Breast epithelium (tissue), 4 donors: ENCODE measurements around the gene MOG. TPM values are rescaled to one million over a fixed set of nuclear protein-coding genes. Genes with fewer than 3 reads are reported as not detected.
"Not testable (repeated sequence)": the region's sequence is repeated elsewhere in the genome, so short reads cannot be mapped to it uniquely, and the experiment has no call there.

Experiments used
- DNase-seq, 2 donors: peaks; one replicate each; pipeline ENCODE4 v3.0.0-alpha.2; 2019; ENCODE audit warnings: low spot score in 2 of 2
- H3K27ac ChIP-seq, 2 donors: fragments of 200-600 bp; sonication (generic) in 1 of 2; one replicate each; pipeline ENCODE4 v1.5.1; 2016 to 2019; ENCODE audit warnings: mild to moderate bottlenecking in 1 of 2
- H3K27me3 ChIP-seq, 2 donors: fragments of 200-600 bp; sonication (generic) in 1 of 2; one replicate each; pipeline versions ENCODE4 v1.5.1 to v1.6.0; 2017 to 2019; ENCODE audit warnings: control low read depth in 1 of 2, mild to moderate bottlenecking in 1 of 2
- H3K36me3 ChIP-seq: fragments of 200-600 bp; one replicate; pipeline ENCODE4 v1.5.1; 2019
- H3K4me1 ChIP-seq, 2 donors: fragments of 200-600 bp; sonication (generic); one replicate each; pipeline ENCODE4 v1.5.1; 2016 to 2019; ENCODE audit warnings: control low read depth in 1 of 2
- H3K4me3 ChIP-seq, 3 donors: fragments of 200-600 bp; sonication (generic); 1 replicate in 2 of 3; 2 replicates in 1 of 3; pipeline ENCODE4 v1.5.1; 2016 to 2019; ENCODE audit warnings: mild to moderate bottlenecking in 3 of 3, moderate library complexity in 2 of 3
- H3K9me3 ChIP-seq, 2 donors: fragments of 200-600 bp; sonication (generic) in 1 of 2; one replicate each; pipeline ENCODE4 v1.5.1; 2016 to 2019; ENCODE audit warnings: control low read depth in 1 of 2
- POLR2A ChIP-seq: fragments of 450-650 bp; IDR thresholded peaks from one replicate; pipeline ENCODE4 v1.6.1; 2016; ENCODE audit warnings: antibody characterized with exemption, mild to moderate bottlenecking, moderate library complexity
- POLR2AphosphoS5 ChIP-seq, 3 donors: sonication (generic); formaldehyde crosslinking; IDR thresholded peaks; one replicate each; pipeline ENCODE4 v1.6.1; 2017; ENCODE audit warnings: antibody characterized with exemption in 3 of 3
- intact Hi-C: fragments of 100-400 bp; cut with DNase I; formaldehyde crosslinking; loops from one replicate; pipeline ENCODE4 v1.15.1; 2023; ENCODE audit warnings: low total_unique reads
- total RNA-seq, 3 donors: library from RNA; depleted of rRNA; stranded (reverse); fragments of >200 nt; gene quantifications; one replicate each; pipeline ENCODE4 v1.1.0, GENCODE V29; 2016
- TF ChIP-seq, protein P1 (sequence below), 3 donors: fragments of 450-650 bp; IDR thresholded peaks; one replicate each; pipeline ENCODE4 v1.5.1; 2016 to 2017; ENCODE audit warnings: antibody characterized with exemption in 3 of 3, mild to moderate bottlenecking in 3 of 3, moderate library complexity in 3 of 3

The MOG gene
- total RNA-seq, 3 donors from 2014 or later = not detected

GRCh38 chr6:29666826-29667130 is 9.9 kb downstream of the MOG start:
- H3K36me3 ChIP-seq = no peaks in the 10 kb centered on the region
- no peaks in the 10 kb centered on the region for H3K9me3 ChIP-seq
- no peak overlapping the region for H3K4me3 ChIP-seq
- no peaks in the 10 kb centered on the region for H3K4me1 ChIP-seq
- TF ChIP-seq POLR2A (no peak), POLR2AphosphoS5 (IDR thresholded peaks at IDR 0.05) (no peak)
- TF ChIP-seq, protein P1, sequence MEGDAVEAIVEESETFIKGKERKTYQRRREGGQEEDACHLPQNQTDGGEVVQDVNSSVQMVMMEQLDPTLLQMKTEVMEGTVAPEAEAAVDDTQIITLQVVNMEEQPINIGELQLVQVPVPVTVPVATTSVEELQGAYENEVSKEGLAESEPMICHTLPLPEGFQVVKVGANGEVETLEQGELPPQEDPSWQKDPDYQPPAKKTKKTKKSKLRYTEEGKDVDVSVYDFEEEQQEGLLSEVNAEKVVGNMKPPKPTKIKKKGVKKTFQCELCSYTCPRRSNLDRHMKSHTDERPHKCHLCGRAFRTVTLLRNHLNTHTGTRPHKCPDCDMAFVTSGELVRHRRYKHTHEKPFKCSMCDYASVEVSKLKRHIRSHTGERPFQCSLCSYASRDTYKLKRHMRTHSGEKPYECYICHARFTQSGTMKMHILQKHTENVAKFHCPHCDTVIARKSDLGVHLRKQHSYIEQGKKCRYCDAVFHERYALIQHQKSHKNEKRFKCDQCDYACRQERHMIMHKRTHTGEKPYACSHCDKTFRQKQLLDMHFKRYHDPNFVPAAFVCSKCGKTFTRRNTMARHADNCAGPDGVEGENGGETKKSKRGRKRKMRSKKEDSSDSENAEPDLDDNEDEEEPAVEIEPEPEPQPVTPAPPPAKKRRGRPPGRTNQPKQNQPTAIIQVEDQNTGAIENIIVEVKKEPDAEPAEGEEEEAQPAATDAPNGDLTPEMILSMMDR (IDR thresholded peaks at IDR 0.05) = no peak
- no peak overlapping the region for H3K27ac ChIP-seq
- no peak for DNase-seq
- peaks cover 0 to 9% of the 10 kb centered on the region in 2 donors for H3K27me3 ChIP-seq
- intact Hi-C loops = no loop called here

DNA sequence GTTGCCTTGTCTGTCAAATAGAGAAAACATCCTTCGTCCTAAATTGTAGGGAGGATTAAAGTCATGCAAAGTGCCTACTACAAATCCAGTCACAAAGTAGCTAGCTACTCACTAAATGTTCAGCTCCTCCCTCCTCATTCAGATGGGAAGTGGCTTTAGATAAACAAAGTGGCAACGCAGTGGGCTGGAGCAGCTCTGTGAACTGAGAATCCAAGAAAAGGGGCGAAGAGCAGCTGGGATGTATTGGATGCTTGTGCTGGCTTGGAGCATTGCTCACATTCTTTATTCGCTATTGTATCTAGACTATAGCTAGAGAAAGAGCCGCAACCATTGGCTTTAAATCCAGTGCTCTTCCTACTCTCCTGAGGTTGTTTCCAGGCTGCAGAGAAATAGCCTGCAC is 10.3 kb downstream of the MOG start:
- Histone ChIP-seq H3K9me3 (no peaks in the 10 kb centered on the region), H3K4me3 (no peak overlapping the region), H3K27ac (no peak overlapping the region), H3K4me1 (no peaks in the 10 kb centered on the region), H3K27me3 (peaks cover 0 to 9% of the 10 kb centered on the region in 2 donors), H3K36me3 (no peaks in the 10 kb centered on the region)
- no peak for DNase-seq
- intact Hi-C loops = no loop called here
- TF ChIP-seq POLR2A (no peak), POLR2AphosphoS5 (IDR thresholded peaks at IDR 0.05) (no peak)
- TF ChIP-seq, protein P1 (IDR thresholded peaks at IDR 0.05) = no peak

DNA sequence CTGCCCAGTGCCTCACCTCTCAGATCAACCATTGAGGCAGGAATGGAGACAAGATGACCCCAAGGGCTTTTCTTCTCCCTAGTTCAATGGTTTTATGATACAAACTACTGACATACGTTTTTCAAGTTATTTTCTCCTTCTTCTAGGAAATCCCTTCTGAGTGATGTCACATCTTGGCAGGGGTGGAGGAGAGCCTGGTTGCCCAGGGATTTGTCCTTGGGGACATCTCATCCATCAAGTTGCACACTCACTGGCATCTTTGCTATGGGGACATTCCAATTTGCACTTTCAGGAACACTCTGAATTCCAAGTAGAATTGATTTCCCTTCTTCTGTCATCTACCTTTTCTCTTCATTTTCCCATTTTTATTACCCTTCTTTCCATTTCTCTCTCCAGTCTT is 14.1 kb downstream of the MOG start:
- H3K9me3 ChIP-seq = no peaks in the 10 kb centered on the region
- intact Hi-C loops = no loop called here
- no peaks in the 10 kb centered on the region for H3K36me3 ChIP-seq
- no peak for TF ChIP-seq POLR2AphosphoS5 (IDR thresholded peaks at IDR 0.05)
- TF ChIP-seq, protein P1 (IDR thresholded peaks at IDR 0.05) = no peak
- TF ChIP-seq POLR2A = no peak
- H3K4me1 ChIP-seq = no peaks in the 10 kb centered on the region
- no peak overlapping the region for H3K4me3 ChIP-seq
- DNase-seq = no peak
- H3K27me3 ChIP-seq = peaks cover 0 to 9% of the 10 kb centered on the region in 2 donors
- no peak overlapping the region for H3K27ac ChIP-seq

GRCh38 chr6:29672116-29672515 is 15.2 kb downstream of the MOG start:
- H3K9me3 ChIP-seq, intact Hi-C loops, DNase-seq, H3K27me3 ChIP-seq, H3K4me3 ChIP-seq, H3K27ac ChIP-seq, H3K36me3 ChIP-seq, H3K4me1 ChIP-seq: not testable (repeated sequence)

DNA sequence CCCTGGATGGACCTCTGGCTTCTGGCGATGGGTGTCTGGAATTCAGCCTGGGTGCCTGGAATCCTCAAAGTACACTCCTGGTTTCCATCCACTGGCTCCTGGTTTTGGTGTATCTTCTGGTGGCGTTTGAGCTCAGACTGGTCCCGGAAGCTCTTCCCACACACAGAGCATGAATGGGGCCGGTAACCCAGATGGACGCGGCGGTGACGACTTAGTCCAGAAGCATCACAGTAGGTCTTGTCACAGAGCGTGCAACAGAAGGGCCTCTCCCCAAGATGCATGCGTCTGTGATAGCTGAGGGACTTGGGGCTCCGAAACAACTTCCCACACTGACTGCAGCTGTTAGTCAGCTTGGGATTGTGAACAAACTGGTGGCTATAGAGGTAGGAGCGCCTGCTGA is 16.3 kb downstream of the MOG start:
- Histone ChIP-seq H3K36me3 (no peaks in the 10 kb centered on the region), H3K27ac (no peak overlapping the region)

More for the DNA sequence above, 16.3 kb downstream of the MOG start:
- Histone ChIP-seq H3K4me1 (no peaks in the 10 kb centered on the region), H3K27me3 (peaks cover 0 to 9% of the 10 kb centered on the region in 2 donors), H3K4me3 (no peak overlapping the region), H3K9me3 (no peaks in the 10 kb centered on the region)
- no peak for DNase-seq
- TF ChIP-seq POLR2A (no peak), POLR2AphosphoS5 (IDR thresholded peaks at IDR 0.05) (no peak)
- TF ChIP-seq, protein P1 (IDR thresholded peaks at IDR 0.05) = no peak
- intact Hi-C loops = no loop called here
